GM23338 (cell line): ENCODE measurements around the gene MED27. TPM values are rescaled to one million over a fixed set of nuclear protein-coding genes. Genes with fewer than 3 reads are reported as not detected.

Experiments used
- ATAC-seq: fragments of 200-7000 bp; cut with Tn5 transposase; 3 replicates; pipeline ENCODE4 v1.9.1; 2020
- DNase-seq: peaks from one replicate; pipeline ENCODE4 v3.0.0-alpha.2; 2015; ENCODE audit warnings: low spot score
- H2AFZ ChIP-seq: fragments of 200-600 bp; sonication (generic); 2 replicates; pipeline ENCODE4 v1.8.0; 2016; ENCODE audit warnings: antibody characterized with exemption, mild to moderate bottlenecking, moderate library complexity
- H3F3A ChIP-seq: fragments of 200-600 bp; sonication (generic); replicated peaks from 2 replicates; pipeline ENCODE4 v1.8.0; 2017; ENCODE audit warnings: antibody characterized with exemption, mixed run types, low read depth
- H3K27ac ChIP-seq: fragments of 200-600 bp; sonication (generic); 2 replicates; pipeline ENCODE4 v1.6.1; 2016; ENCODE audit warnings: low read depth
- H3K27me3 ChIP-seq: fragments of 200-600 bp; sonication (generic); 2 replicates; pipeline ENCODE4 v1.8.0; 2016; ENCODE audit warnings: mild to moderate bottlenecking, mixed run types, moderate library complexity; ENCODE audit not compliant: insufficient read depth
- H3K36me3 ChIP-seq: fragments of 200-600 bp; sonication (generic); 2 replicates; pipeline ENCODE4 v1.8.0; 2016; ENCODE audit warnings: mild to moderate bottlenecking; ENCODE audit not compliant: insufficient read depth
- H3K4me1 ChIP-seq: fragments of 200-600 bp; sonication (generic); 2 replicates; pipeline ENCODE4 v1.8.0; 2016; ENCODE audit warnings: mild to moderate bottlenecking, moderate library complexity; ENCODE audit not compliant: insufficient read depth
- H3K4me2 ChIP-seq: fragments of 200-600 bp; sonication (generic); 2 replicates; pipeline ENCODE4 v1.7.1; 2017; ENCODE audit warnings: mixed run types
- H3K4me3 ChIP-seq: fragments of 200-600 bp; sonication (generic); 2 replicates; pipeline ENCODE4 v1.6.1; 2016; ENCODE audit warnings: mixed run types
- H3K79me2 ChIP-seq: fragments of 200-600 bp; sonication (generic); replicated peaks from 2 replicates; pipeline ENCODE4 v1.8.0; 2017; ENCODE audit warnings: mild to moderate bottlenecking; ENCODE audit not compliant: insufficient read depth
- H3K9me2 ChIP-seq: fragments of 200-600 bp; sonication (generic); 2 replicates; pipeline ENCODE4 v1.8.0; 2017; ENCODE audit not compliant: insufficient read depth
- H4K20me1 ChIP-seq: fragments of 200-600 bp; sonication (generic); replicated peaks from 2 replicates; pipeline ENCODE4 v1.8.0; 2017; ENCODE audit warnings: mild to moderate bottlenecking; ENCODE audit not compliant: insufficient read depth
- H3K27ac Mint-ChIP-seq: 2 replicates; pipeline ENCODE4 v1.8.0; 2020; ENCODE audit warnings: inconsistent platforms, mild to moderate bottlenecking, moderate library complexity, mixed read lengths
- H3K27me3 Mint-ChIP-seq: 3 replicates; pipeline ENCODE4 v1.8.0; 2022; ENCODE audit warnings: low read depth, mild to moderate bottlenecking, moderate library complexity, mixed read lengths, inconsistent platforms; ENCODE audit not compliant: insufficient read depth, poor library complexity
- H3K36me3 Mint-ChIP-seq: 3 replicates; pipeline ENCODE4 v1.8.0; 2021; ENCODE audit warnings: low read depth, mild to moderate bottlenecking, inconsistent platforms, moderate library complexity, mixed read lengths
- H3K4me1 Mint-ChIP-seq: 3 replicates; pipeline ENCODE4 v1.8.0; 2020; ENCODE audit warnings: mild to moderate bottlenecking, inconsistent platforms, mixed read lengths
- H3K4me3 Mint-ChIP-seq: 3 replicates; pipeline ENCODE4 v1.8.0; 2021; ENCODE audit warnings: moderate library complexity, mild to moderate bottlenecking, inconsistent platforms, mixed read lengths
- H3K9me3 Mint-ChIP-seq: 3 replicates; pipeline ENCODE4 v1.8.0; 2020; ENCODE audit warnings: moderate library complexity, mild to moderate bottlenecking, inconsistent platforms, mixed read lengths
- CREB1 ChIP-seq: fragments of 250-450 bp; sonication (Bioruptor Pico); IDR thresholded peaks from 2 replicates; pipeline ENCODE4 v1.5.0; 2020; ENCODE audit warnings: low read depth, mild to moderate bottlenecking, moderate library complexity
- EZH2 ChIP-seq: fragments of 200-600 bp; sonication (generic); IDR thresholded peaks from one replicate; pipeline ENCODE4 v1.8.0; 2017; ENCODE audit warnings: antibody characterized with exemption, mild to moderate bottlenecking, low read depth; ENCODE audit not compliant: unreplicated experiment
- EZH2phosphoT487 ChIP-seq: fragments of 200-600 bp; sonication (generic); IDR thresholded peaks from one replicate; pipeline ENCODE4 v1.8.1; 2018; ENCODE audit warnings: antibody characterized with exemption; ENCODE audit not compliant: unreplicated experiment
- NANOG ChIP-seq: IDR thresholded peaks from 2 replicates; pipeline ENCODE4 v1.6.1; 2016; ENCODE audit warnings: antibody characterized with exemption, borderline replicate concordance
- STAT1 ChIP-seq: IDR thresholded peaks from one replicate; pipeline ENCODE4 v1.6.1; 2016; ENCODE audit warnings: antibody characterized with exemption; ENCODE audit not compliant: unreplicated experiment
- ZNF114 ChIP-seq: fragments of 250-450 bp; sonication (Bioruptor Pico); IDR thresholded peaks from 2 replicates; pipeline ENCODE4 v1.5.0; 2020; ENCODE audit warnings: mild to moderate bottlenecking, moderate library complexity
- ZNF331 ChIP-seq: fragments of 250-450 bp; sonication (Bioruptor Pico); IDR thresholded peaks from 2 replicates; pipeline ENCODE4 v1.5.0; 2020; ENCODE audit warnings: low read depth, mild to moderate bottlenecking, moderate library complexity
- polyA plus RNA-seq: library from polyadenylated mRNA; unstranded; fragments of >200 nt; fragmentation: Nextera tagmentation; extraction: Ambion mirVana; gene quantifications from 2 replicates; pipeline ENCODE4 v1.2.1, GENCODE V29; 2016
- total RNA-seq: library from RNA; depleted of rRNA; stranded (reverse); fragments of >200 nt; shearing (Covaris generic); gene quantifications from 2 replicates; pipeline ENCODE4 v1.2.3, GENCODE V29; 2014
- TF ChIP-seq, protein P1 (sequence below), 2 experiments: fragments of 200-600 bp in 1 of 2; sonication (generic) in 1 of 2; conservative IDR thresholded peaks; 2 replicates each; pipeline versions ENCODE4 v1.5.1 to v1.6.1; 2016 to 2017; ENCODE audit warnings: antibody characterized with exemption in 2 of 2, low read depth in 2 of 2, mild to moderate bottlenecking in 2 of 2, moderate library complexity in 1 of 2
- TF ChIP-seq, protein P2 (sequence below): IDR thresholded peaks from one replicate; pipeline ENCODE4 v1.6.1; 2018; ENCODE audit warnings: antibody characterized with exemption; ENCODE audit not compliant: unreplicated experiment

Gene MED27
- total and polyA plus RNA-seq, 2 experiments from 2014 or later: 30.6 to 35.0 TPM

DNA sequence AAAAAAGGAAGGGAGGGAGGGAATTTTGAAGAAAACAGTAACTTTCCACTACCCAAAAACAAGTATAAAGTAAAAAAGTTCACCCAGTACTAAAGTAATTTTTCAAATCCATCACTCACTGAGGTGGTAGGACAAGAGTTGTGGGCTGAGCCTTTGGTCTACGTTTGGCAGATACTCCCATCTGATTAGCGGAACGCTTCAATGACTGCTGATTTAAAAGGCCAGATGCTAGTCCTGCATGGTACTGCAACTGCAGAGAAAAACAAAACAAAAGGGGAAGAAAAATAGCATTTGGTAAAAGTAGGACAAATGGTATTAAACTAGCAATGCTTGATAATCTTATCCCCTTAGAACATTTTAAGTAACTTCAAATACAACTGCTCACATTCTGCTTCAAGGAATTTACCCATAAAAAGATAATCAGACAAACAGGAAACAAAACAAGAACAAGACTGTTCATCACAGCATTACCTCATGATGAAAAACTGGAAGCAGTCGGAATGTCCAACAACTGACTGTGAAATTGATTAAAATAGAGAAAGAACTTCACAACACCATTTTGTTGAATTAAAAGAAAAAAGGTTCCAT lies 65.4 kb downstream of the MED27 start:
- TF ChIP-seq, protein P1, sequence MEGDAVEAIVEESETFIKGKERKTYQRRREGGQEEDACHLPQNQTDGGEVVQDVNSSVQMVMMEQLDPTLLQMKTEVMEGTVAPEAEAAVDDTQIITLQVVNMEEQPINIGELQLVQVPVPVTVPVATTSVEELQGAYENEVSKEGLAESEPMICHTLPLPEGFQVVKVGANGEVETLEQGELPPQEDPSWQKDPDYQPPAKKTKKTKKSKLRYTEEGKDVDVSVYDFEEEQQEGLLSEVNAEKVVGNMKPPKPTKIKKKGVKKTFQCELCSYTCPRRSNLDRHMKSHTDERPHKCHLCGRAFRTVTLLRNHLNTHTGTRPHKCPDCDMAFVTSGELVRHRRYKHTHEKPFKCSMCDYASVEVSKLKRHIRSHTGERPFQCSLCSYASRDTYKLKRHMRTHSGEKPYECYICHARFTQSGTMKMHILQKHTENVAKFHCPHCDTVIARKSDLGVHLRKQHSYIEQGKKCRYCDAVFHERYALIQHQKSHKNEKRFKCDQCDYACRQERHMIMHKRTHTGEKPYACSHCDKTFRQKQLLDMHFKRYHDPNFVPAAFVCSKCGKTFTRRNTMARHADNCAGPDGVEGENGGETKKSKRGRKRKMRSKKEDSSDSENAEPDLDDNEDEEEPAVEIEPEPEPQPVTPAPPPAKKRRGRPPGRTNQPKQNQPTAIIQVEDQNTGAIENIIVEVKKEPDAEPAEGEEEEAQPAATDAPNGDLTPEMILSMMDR (conservative IDR thresholded peaks at IDR 0.05; ENCODE audit: low read depth in 2 of 2): no peak
- no peak for TF ChIP-seq NANOG
- no peak for TF ChIP-seq ZNF331
- TF ChIP-seq, protein P2, sequence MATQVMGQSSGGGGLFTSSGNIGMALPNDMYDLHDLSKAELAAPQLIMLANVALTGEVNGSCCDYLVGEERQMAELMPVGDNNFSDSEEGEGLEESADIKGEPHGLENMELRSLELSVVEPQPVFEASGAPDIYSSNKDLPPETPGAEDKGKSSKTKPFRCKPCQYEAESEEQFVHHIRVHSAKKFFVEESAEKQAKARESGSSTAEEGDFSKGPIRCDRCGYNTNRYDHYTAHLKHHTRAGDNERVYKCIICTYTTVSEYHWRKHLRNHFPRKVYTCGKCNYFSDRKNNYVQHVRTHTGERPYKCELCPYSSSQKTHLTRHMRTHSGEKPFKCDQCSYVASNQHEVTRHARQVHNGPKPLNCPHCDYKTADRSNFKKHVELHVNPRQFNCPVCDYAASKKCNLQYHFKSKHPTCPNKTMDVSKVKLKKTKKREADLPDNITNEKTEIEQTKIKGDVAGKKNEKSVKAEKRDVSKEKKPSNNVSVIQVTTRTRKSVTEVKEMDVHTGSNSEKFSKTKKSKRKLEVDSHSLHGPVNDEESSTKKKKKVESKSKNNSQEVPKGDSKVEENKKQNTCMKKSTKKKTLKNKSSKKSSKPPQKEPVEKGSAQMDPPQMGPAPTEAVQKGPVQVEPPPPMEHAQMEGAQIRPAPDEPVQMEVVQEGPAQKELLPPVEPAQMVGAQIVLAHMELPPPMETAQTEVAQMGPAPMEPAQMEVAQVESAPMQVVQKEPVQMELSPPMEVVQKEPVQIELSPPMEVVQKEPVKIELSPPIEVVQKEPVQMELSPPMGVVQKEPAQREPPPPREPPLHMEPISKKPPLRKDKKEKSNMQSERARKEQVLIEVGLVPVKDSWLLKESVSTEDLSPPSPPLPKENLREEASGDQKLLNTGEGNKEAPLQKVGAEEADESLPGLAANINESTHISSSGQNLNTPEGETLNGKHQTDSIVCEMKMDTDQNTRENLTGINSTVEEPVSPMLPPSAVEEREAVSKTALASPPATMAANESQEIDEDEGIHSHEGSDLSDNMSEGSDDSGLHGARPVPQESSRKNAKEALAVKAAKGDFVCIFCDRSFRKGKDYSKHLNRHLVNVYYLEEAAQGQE: no peak
- ATAC-seq: no peak
- H3K9me2 ChIP-seq: no peaks in the 10 kb centered on the region
- Mint-ChIP-seq H3K36me3 (no peaks in the 10 kb centered on the region; the same call in 1 of the 3 replicates), H3K27ac (0 out of 2 replicates have a peak overlapping the region, but pooled peaks have one; percentile 1), H3K4me1 (peaks cover 31% of the 10 kb centered on the region), H3K9me3 (no peaks in the 10 kb centered on the region), H3K27me3 (peaks cover 4% of the 10 kb centered on the region), H3K4me3 (no peak overlapping the region)
- H3K4me1 ChIP-seq: peaks cover 14% of the 10 kb centered on the region; the same call in 1 of the 2 replicates
- H3K4me2 ChIP-seq: no peak overlapping the region
- H3K27me3 ChIP-seq: no peaks in the 10 kb centered on the region
- no peak overlapping the region for H2AFZ ChIP-seq
- no peak for DNase-seq
- no peak overlapping the region for H3K4me3 ChIP-seq
- H3K36me3 ChIP-seq: no peaks in the 10 kb centered on the region
- peaks cover 24% of the 10 kb centered on the region for H3K79me2 ChIP-seq
- H4K20me1 ChIP-seq: 0 out of 2 replicates have a peak, but pooled peaks cover 6% of the 10 kb centered on the region
- no peak overlapping the region for H3K27ac ChIP-seq
- no peaks in the 10 kb centered on the region for H3F3A ChIP-seq

DNA sequence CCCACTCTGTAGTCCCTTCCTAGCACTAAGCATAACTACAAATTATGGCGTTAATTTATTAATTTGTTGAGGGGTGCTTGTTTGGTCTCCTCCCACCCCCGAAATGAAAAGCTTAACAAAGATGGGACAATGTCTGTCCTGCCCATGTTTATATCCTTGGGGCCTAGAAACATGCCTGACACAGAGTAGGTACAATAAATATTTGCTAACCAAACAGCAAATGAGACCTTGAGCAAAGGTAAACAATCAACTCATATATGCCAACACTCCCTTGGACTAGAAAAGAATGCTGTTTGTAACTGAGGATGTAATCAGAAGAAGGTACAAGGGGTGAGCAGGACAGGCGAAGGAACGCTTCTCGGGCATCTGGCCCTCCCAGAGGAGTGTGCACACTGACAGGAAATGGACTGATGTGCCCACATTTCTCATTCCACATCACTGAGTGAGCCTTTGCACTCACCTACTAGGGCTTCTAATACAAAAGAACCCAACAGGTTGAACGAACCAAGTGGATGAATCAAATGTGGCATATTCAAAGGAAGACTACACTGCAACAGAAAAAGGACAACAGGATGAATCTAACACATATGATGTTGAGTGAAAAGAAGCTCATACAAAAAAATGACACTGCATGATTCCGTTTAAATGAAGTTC lies 66.8 kb downstream of the MED27 start:
- H3K4me3 Mint-ChIP-seq: no peak overlapping the region
- Histone ChIP-seq H3F3A (no peaks in the 10 kb centered on the region), H3K9me2 (no peaks in the 10 kb centered on the region), H3K79me2 (peaks cover 14% of the 10 kb centered on the region), H3K4me1 (peaks cover 7% of the 10 kb centered on the region), H4K20me1 (0 out of 2 replicates have a peak, but pooled peaks cover 6% of the 10 kb centered on the region), H3K27ac (no peak overlapping the region), H3K27me3 (no peaks in the 10 kb centered on the region), H3K4me2 (no peak overlapping the region), H3K4me3 (no peak overlapping the region), H3K36me3 (no peaks in the 10 kb centered on the region), H2AFZ (no peak overlapping the region)
- H3K9me3 Mint-ChIP-seq: no peaks in the 10 kb centered on the region
- H3K36me3 Mint-ChIP-seq: no peaks in the 10 kb centered on the region; the same call in 1 of the 3 replicates
- DNase-seq: no peak
- peak overlapping the region; percentile 25; the same call in 1 of the 2 replicates for H3K27ac Mint-ChIP-seq
- peaks cover 9% of the 10 kb centered on the region for H3K27me3 Mint-ChIP-seq
- peaks cover 35% of the 10 kb centered on the region for H3K4me1 Mint-ChIP-seq
- ATAC-seq: no peak
- TF ChIP-seq STAT1 (no peak), NANOG (no peak), ZNF114 (no peak), EZH2phosphoT487 (no peak), CREB1 (no peak), EZH2 (no peak)
- TF ChIP-seq, protein P2: no peak
- TF ChIP-seq, protein P1 (conservative IDR thresholded peaks at IDR 0.05; ENCODE audit: low read depth in 2 of 2): no peak
